Peyer's patch (tissue), 4 donors: ENCODE results near the gene DOCK1. TPM values are rescaled to one million over a fixed set of nuclear protein-coding genes. Genes with fewer than 3 reads are reported as not detected.

Source experiments
- DNase-seq, 3 donors: peaks; one replicate each; pipeline ENCODE4 v3.0.0-alpha.2; 2017 to 2019
- H3K27ac ChIP-seq, 4 donors: fragments of 200-600 bp; sonication (generic); one replicate each; pipeline ENCODE4 v1.5.1; 2016 to 2019
- H3K27me3 ChIP-seq, 2 donors: fragments of 200-600 bp; sonication (generic); one replicate each; pipeline ENCODE4 v1.5.1; 2019
- H3K36me3 ChIP-seq, 3 donors: fragments of 200-600 bp; sonication (generic); one replicate each; pipeline ENCODE4 v1.5.1; 2016 to 2019
- H3K4me1 ChIP-seq, 4 donors: fragments of 200-600 bp; sonication (generic); one replicate each; pipeline ENCODE4 v1.5.1; 2016 to 2019
- H3K4me3 ChIP-seq, 4 donors: fragments of 200-600 bp; sonication (generic); 1 replicate in 3 of 4; 2 replicates in 1 of 4; pipeline ENCODE4 v1.5.1; 2016 to 2019; ENCODE audit warnings: mild to moderate bottlenecking in 1 of 4
- H3K9me3 ChIP-seq, 4 donors: fragments of 200-600 bp; sonication (generic); one replicate each; pipeline ENCODE4 v1.5.1; 2016 to 2019; ENCODE audit warnings: mild to moderate bottlenecking in 1 of 4
- POLR2A ChIP-seq, 2 donors: fragments of 450-650 bp; IDR thresholded peaks; one replicate each; pipeline ENCODE4 v1.5.1; 2017; ENCODE audit warnings: antibody characterized with exemption in 2 of 2, mild to moderate bottlenecking in 2 of 2, moderate library complexity in 2 of 2
- total RNA-seq, 4 donors: library from RNA; depleted of rRNA; stranded (reverse); fragments of >200 nt; gene quantifications; one replicate each; pipeline ENCODE4 v1.1.0, GENCODE V29; 2016
- TF ChIP-seq, protein P1 (sequence below), 6 experiments: fragments of 450-650 bp in 4 of 6; fragments of 200-600 bp in 2 of 6; sonication (generic) in 1 of 6; IDR thresholded peaks; one replicate each; pipeline ENCODE4 v1.5.1; 2017 to 2019; ENCODE audit warnings: antibody characterized with exemption in 6 of 6, mild to moderate bottlenecking in 3 of 6, moderate library complexity in 1 of 6

DOCK1 gene
- total RNA-seq, 4 donors from 2014 or later: 42.0 to 117 (median 92.2) TPM

DNA sequence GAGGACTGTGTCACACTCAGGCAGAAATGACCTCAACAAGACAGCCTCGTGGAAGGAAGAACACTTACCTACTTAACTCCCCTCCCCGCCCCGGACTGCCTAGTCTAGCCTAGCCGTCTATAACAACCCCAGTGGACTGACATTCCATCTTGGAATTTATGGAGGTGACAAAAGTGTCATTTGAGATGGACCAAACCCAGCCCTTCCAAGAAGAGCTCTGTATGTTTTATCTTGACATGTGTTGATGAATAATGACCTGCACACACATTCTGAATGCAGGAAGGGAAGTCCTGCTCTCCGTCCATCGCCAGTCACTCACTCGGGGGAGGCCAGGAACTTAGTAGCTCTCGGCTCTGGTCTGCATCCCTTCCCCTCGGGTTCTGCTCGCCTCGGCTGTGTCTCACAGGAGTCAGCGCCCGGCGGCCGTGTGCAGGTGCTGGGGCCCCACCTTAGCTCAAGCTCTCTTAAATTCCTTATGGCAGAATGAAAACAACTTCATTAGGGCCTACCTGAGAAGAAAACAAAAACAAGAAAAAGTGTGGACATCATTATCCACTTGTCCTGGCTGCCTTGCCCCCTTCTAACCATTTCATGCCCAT lies 503.0 kb downstream of the DOCK1 start:
- TF ChIP-seq, protein P1, sequence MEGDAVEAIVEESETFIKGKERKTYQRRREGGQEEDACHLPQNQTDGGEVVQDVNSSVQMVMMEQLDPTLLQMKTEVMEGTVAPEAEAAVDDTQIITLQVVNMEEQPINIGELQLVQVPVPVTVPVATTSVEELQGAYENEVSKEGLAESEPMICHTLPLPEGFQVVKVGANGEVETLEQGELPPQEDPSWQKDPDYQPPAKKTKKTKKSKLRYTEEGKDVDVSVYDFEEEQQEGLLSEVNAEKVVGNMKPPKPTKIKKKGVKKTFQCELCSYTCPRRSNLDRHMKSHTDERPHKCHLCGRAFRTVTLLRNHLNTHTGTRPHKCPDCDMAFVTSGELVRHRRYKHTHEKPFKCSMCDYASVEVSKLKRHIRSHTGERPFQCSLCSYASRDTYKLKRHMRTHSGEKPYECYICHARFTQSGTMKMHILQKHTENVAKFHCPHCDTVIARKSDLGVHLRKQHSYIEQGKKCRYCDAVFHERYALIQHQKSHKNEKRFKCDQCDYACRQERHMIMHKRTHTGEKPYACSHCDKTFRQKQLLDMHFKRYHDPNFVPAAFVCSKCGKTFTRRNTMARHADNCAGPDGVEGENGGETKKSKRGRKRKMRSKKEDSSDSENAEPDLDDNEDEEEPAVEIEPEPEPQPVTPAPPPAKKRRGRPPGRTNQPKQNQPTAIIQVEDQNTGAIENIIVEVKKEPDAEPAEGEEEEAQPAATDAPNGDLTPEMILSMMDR (IDR thresholded peaks at IDR 0.05): no peak
- TF ChIP-seq POLR2A (IDR thresholded peaks at IDR 0.05): no peak
- Histone ChIP-seq H3K36me3 (peaks cover 0 to 27% (median 0%) of the 10 kb centered on the region in 3 donors), H3K9me3 (no peaks in the 10 kb centered on the region), H3K27me3 (no peaks in the 10 kb centered on the region), H3K4me3 (no peak overlapping the region), H3K4me1 (no peaks in the 10 kb centered on the region), H3K27ac (no peak overlapping the region)
- DNase-seq: no peak

DNA sequence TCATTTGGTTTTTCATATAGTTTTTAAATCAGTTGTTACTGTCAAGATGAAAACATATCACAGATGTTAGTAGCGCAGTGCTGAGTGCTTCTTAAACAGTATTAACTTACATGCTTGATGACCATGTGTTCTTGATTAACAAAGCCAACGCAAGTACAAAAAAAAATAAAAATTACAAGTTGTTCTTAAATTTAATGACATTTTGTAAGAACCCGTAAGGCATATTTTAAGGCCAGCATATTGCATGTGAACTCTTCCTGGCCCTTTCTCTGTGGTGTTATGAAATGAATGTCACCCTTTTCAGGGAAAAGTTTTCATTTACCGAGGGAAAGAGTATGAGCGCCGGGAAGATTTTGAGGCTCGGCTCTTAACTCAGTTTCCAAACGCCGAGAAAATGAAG lies 503.5 kb downstream of the DOCK1 start:
- Histone ChIP-seq H3K36me3 (peaks cover 0 to 24% (median 0%) of the 10 kb centered on the region in 3 donors), H3K4me3 (no peak overlapping the region), H3K9me3 (no peaks in the 10 kb centered on the region), H3K27me3 (no peaks in the 10 kb centered on the region), H3K4me1 (no peaks in the 10 kb centered on the region), H3K27ac (no peak overlapping the region)
- DNase-seq: no peak
- TF ChIP-seq POLR2A (IDR thresholded peaks at IDR 0.05): no peak
- TF ChIP-seq, protein P1 (IDR thresholded peaks at IDR 0.05): no peak

- no peak overlapping the region for H3K4me3 ChIP-seq
- H3K4me1 ChIP-seq: no peaks in the 10 kb centered on the region
- no peaks in the 10 kb centered on the region for H3K27me3 ChIP-seq
- no peak for TF ChIP-seq POLR2A (IDR thresholded peaks at IDR 0.05)
- TF ChIP-seq, protein P1 (IDR thresholded peaks at IDR 0.05): no peak
- no peaks in the 10 kb centered on the region for H3K9me3 ChIP-seq
- DNase-seq: no peak
- peaks cover 0 to 16% (median 0%) of the 10 kb centered on the region in 3 donors for H3K36me3 ChIP-seq
- no peak overlapping the region for H3K27ac ChIP-seq
Observed at GRCh38 chr10:127410030-127410429, 504.8 kb downstream of the DOCK1 start.

DNA sequence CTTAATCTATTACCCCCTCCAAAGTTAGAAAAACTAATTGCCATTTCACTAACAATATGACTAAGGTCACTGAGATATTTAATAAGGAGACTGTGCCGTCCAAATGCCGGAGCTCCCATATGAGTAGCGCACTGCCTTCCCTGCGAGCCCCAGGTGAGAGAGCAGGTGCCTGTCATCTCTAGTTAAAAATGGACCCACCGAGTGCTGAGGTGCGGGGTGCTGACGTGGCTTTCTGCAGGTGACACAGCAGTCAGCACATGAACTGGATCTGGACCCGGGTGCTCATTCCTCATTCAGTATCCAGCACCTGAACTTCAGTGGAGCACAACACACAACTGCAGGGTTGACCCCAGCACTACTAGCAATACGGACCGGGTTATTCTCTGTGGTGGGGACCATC lies 505.8 kb downstream of the DOCK1 start:
- Histone ChIP-seq H3K9me3 (no peaks in the 10 kb centered on the region), H3K36me3 (peaks cover 0 to 15% (median 0%) of the 10 kb centered on the region in 3 donors), H3K27ac (no peak overlapping the region), H3K4me1 (no peaks in the 10 kb centered on the region), H3K27me3 (no peaks in the 10 kb centered on the region), H3K4me3 (no peak overlapping the region)
- TF ChIP-seq, protein P1 (IDR thresholded peaks at IDR 0.05): no peak
- TF ChIP-seq POLR2A (IDR thresholded peaks at IDR 0.05): no peak
- DNase-seq: no peak

DNA sequence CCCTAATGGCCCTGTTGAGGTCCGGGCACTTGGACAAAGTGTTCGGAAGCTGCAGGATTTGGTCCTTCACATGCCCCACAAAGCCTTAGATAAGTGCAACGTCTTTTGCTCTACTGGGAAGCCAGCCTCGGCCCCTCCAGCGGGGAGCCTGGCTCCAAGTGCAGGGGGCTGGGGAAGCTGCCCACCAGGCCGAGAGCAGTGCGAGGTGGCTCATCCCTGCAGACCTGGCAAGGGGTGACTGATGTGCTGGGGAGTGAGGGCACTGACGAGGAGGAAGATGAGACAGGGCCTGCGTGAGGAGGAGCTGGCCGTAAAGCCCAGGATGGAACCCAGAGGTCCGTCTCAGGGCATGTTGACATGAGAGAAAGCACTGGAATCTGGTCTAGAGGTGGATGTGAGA lies 508.1 kb downstream of the DOCK1 start:
- H3K27ac ChIP-seq: no peak overlapping the region
- H3K36me3 ChIP-seq: peaks cover 0 to 20% (median 0%) of the 10 kb centered on the region in 3 donors
- TF ChIP-seq POLR2A (IDR thresholded peaks at IDR 0.05): no peak
- TF ChIP-seq, protein P1 (IDR thresholded peaks at IDR 0.05): no peak
- H3K9me3 ChIP-seq: no peaks in the 10 kb centered on the region
- no peak overlapping the region for H3K4me3 ChIP-seq
- no peaks in the 10 kb centered on the region for H3K27me3 ChIP-seq
- DNase-seq: no peak
- H3K4me1 ChIP-seq: no peaks in the 10 kb centered on the region
